Colonic mucosa (tissue), 4 donors: ENCODE measurements around the gene ARAP2. TPM values are rescaled to one million over a fixed set of nuclear protein-coding genes. Genes with fewer than 3 reads are reported as not detected.
A peak's percentile ranks its signal among the peaks of the same experiment; 100 is the strongest.

Experiments used
- DNase-seq: peaks from one replicate; pipeline ENCODE4 v3.0.0-alpha.2; 2020
- H3K27ac ChIP-seq: fragments of 200-600 bp; one replicate; pipeline ENCODE4 v1.8.0; 2021
- H3K27me3 ChIP-seq: fragments of 200-600 bp; one replicate; pipeline ENCODE4 v1.8.0; 2021
- H3K36me3 ChIP-seq: fragments of 200-600 bp; one replicate; pipeline ENCODE4 v1.8.0; 2021
- H3K4me1 ChIP-seq: fragments of 200-600 bp; one replicate; pipeline ENCODE4 v1.8.0; 2021; ENCODE audit warnings: mild to moderate bottlenecking
- H3K4me3 ChIP-seq: fragments of 200-600 bp; one replicate; pipeline ENCODE4 v1.8.0; 2021
- H3K9ac ChIP-seq, 2 donors: one replicate each; pipeline ENCODE4 v1.7.0; 2013; ENCODE audit warnings: control low read depth in 2 of 2, low read depth in 2 of 2, low read length in 2 of 2
- H3K9me3 ChIP-seq: fragments of 200-600 bp; one replicate; pipeline ENCODE4 v1.8.0; 2021
- CTCF ChIP-seq: fragments of 200-600 bp; IDR thresholded peaks from one replicate; pipeline ENCODE4 v1.8.0; 2022; ENCODE audit warnings: antibody characterized with exemption, mild to moderate bottlenecking
- intact Hi-C: fragments of 100-400 bp; cut with DNase I; formaldehyde crosslinking; loops from one replicate; pipeline ENCODE4 v1.14.1; 2022
- total RNA-seq, 2 donors: library from RNA; stranded (reverse); fragmentation: NEBNext Ultra II Directional in 1 of 2; extraction: Animal tissue kit (Norgen Biotek cat#: 25700) in 1 of 2; gene quantifications; one replicate each; pipeline ENCODE4 v1.2.1, GENCODE V29; 2021
- donor health status: healthy.
- donor health status: DM: no; HTN: no; CAD: no.
- donor health status: DM: no; HTN: no; CAD: no.

The ARAP2 gene
- total RNA-seq, 2 donors from 2014 or later: 10.7 to 19.3 TPM

GRCh38 chr4:36256398-36256891 is 12.1 kb upstream of the ARAP2 start:
- Histone ChIP-seq H3K9ac (peak overlapping the region in 1 of 2 donors; percentile 53), H3K4me3 (no peak overlapping the region), H3K36me3 (no peaks in the 10 kb centered on the region), H3K27me3 (no peaks in the 10 kb centered on the region), H3K9me3 (no peaks in the 10 kb centered on the region), H3K27ac (no peak overlapping the region), H3K4me1 (no peaks in the 10 kb centered on the region)
- intact Hi-C loops: no loop called here
- no peak for TF ChIP-seq CTCF
- no peak for DNase-seq

- no peak for TF ChIP-seq CTCF
- Histone ChIP-seq H3K4me1 (no peaks in the 10 kb centered on the region), H3K4me3 (no peak overlapping the region), H3K27ac (no peak overlapping the region), H3K36me3 (no peaks in the 10 kb centered on the region), H3K9ac (no peak overlapping the region), H3K9me3 (no peaks in the 10 kb centered on the region), H3K27me3 (no peaks in the 10 kb centered on the region)
- no peak for DNase-seq
- intact Hi-C loops: no loop called here
Measured at GRCh38 chr4:36255577-36255976, 11.3 kb upstream of the ARAP2 start.

- no peak for TF ChIP-seq CTCF
- no peak overlapping the region for H3K9ac ChIP-seq
- no peaks in the 10 kb centered on the region for H3K27me3 ChIP-seq
- H3K4me3 ChIP-seq: no peak overlapping the region
- H3K9me3 ChIP-seq: no peaks in the 10 kb centered on the region
- H3K36me3 ChIP-seq: no peaks in the 10 kb centered on the region
- no peaks in the 10 kb centered on the region for H3K4me1 ChIP-seq
- H3K27ac ChIP-seq: no peak overlapping the region
- intact Hi-C loops: no loop called here
- no peak for DNase-seq
Measured at GRCh38 chr4:36254371-36254770, 10.1 kb upstream of the ARAP2 start.

GRCh38 chr4:36251983-36252382 is 7.7 kb upstream of the ARAP2 start:
- Histone ChIP-seq H3K36me3 (no peaks in the 10 kb centered on the region), H3K9ac (no peak overlapping the region), H3K27ac (no peak overlapping the region), H3K4me3 (no peak overlapping the region), H3K4me1 (no peaks in the 10 kb centered on the region), H3K9me3 (no peaks in the 10 kb centered on the region), H3K27me3 (no peaks in the 10 kb centered on the region)
- intact Hi-C loops: no loop called here
- TF ChIP-seq CTCF: no peak
- DNase-seq: no peak

GRCh38 chr4:36249610-36250009 is 5.3 kb upstream of the ARAP2 start:
- no peaks in the 10 kb centered on the region for H3K9me3 ChIP-seq
- no peak for DNase-seq
- no peaks in the 10 kb centered on the region for H3K36me3 ChIP-seq
- no peaks in the 10 kb centered on the region for H3K4me1 ChIP-seq
- no peak for TF ChIP-seq CTCF
- H3K27ac ChIP-seq: no peak overlapping the region
- no peak overlapping the region for H3K9ac ChIP-seq
- intact Hi-C loops: no loop called here
- no peak overlapping the region for H3K4me3 ChIP-seq
- H3K27me3 ChIP-seq: no peaks in the 10 kb centered on the region
